OCI-LY1 (cell line): ENCODE data around the gene TTC27.

Experiments
- H2AFZ ChIP-seq: fragments of 200-600 bp; sonication (generic), shearing (Covaris generic); 2 replicates; pipeline ENCODE4 v1.6.0; 2014; ENCODE audit warnings: antibody characterized with exemption, mild to moderate bottlenecking, low read length
- H3F3A ChIP-seq: fragments of 200-600 bp; sonication (generic), shearing (Covaris generic); 2 replicates; pipeline ENCODE4 v1.6.0; 2014; ENCODE audit warnings: mild to moderate bottlenecking, antibody characterized with exemption, low read length, moderate library complexity; ENCODE audit not compliant: insufficient read depth
- H3K27ac ChIP-seq: fragments of 200-600 bp; sonication (generic); 2 replicates; pipeline ENCODE4 v1.5.1; 2014; ENCODE audit warnings: low read length, mixed run types, mild to moderate bottlenecking, low read depth; ENCODE audit not compliant: poor library complexity, severe bottlenecking
- H3K27me3 ChIP-seq: fragments of 200-600 bp; sonication (generic); 2 replicates; pipeline ENCODE4 v1.6.0; 2014; ENCODE audit warnings: antibody characterized with exemption, mild to moderate bottlenecking, low read length, moderate library complexity; ENCODE audit not compliant: insufficient read depth
- H3K36me3 ChIP-seq: fragments of 200-600 bp; sonication (generic); 2 replicates; pipeline ENCODE4 v1.6.1; 2014; ENCODE audit warnings: mild to moderate bottlenecking, antibody characterized with exemption, low read length, moderate library complexity, mixed read lengths; ENCODE audit not compliant: insufficient read depth
- H3K4me1 ChIP-seq: fragments of 200-600 bp; sonication (generic); 2 replicates; pipeline ENCODE4 v1.5.1; 2014; ENCODE audit warnings: mild to moderate bottlenecking, low read length, moderate library complexity; ENCODE audit not compliant: insufficient read depth, severe bottlenecking
- H3K4me2 ChIP-seq: fragments of 200-600 bp; sonication (generic), shearing (Covaris generic); 2 replicates; pipeline ENCODE4 v1.6.1; 2014; ENCODE audit warnings: low read length
- H3K4me3 ChIP-seq: fragments of 200-600 bp; sonication (generic); 2 replicates; pipeline ENCODE4 v1.5.1; 2014; ENCODE audit warnings: low read length, low read depth, mild to moderate bottlenecking, mixed read lengths; ENCODE audit not compliant: poor library complexity, severe bottlenecking
- H3K79me2 ChIP-seq: fragments of 200-600 bp; shearing (Covaris generic); 2 replicates; pipeline ENCODE4 v1.6.1; 2016; ENCODE audit warnings: mixed run types, low read length, mixed read lengths; ENCODE audit not compliant: insufficient read depth
- H3K9ac ChIP-seq: fragments of 200-600 bp; sonication (generic), shearing (Covaris generic); 2 replicates; pipeline ENCODE4 v1.6.1; 2014; ENCODE audit warnings: mild to moderate bottlenecking, low read length, mixed read lengths
- H3K9me2 ChIP-seq: fragments of 200-600 bp; sonication (generic), shearing (Covaris generic); 2 replicates; pipeline ENCODE4 v1.6.1; 2014; ENCODE audit warnings: low read depth, mild to moderate bottlenecking, low read length, mixed read lengths
- H3K9me3 ChIP-seq: fragments of 200-600 bp; shearing (Covaris generic); 2 replicates; pipeline ENCODE4 v1.6.1; 2014; ENCODE audit warnings: low read length, mixed read lengths
- H4K20me1 ChIP-seq: fragments of 200-600 bp; sonication (generic), shearing (Covaris generic); 2 replicates; pipeline ENCODE4 v1.6.0; 2016; ENCODE audit warnings: mild to moderate bottlenecking, low read length; ENCODE audit not compliant: insufficient read depth
- EZH2 ChIP-seq: fragments of 200-600 bp; sonication (generic), shearing (Covaris generic); IDR thresholded peaks from 2 replicates; pipeline ENCODE4 v1.8.0; 2017; ENCODE audit warnings: borderline replicate concordance, mixed run types, mild to moderate bottlenecking, antibody characterized with exemption, low read length, moderate library complexity, mixed read lengths
- TF ChIP-seq, protein P1 (sequence below): fragments of 200-600 bp; sonication (generic), shearing (Covaris generic); IDR thresholded peaks from 2 replicates; pipeline ENCODE4 v1.5.1; 2017; ENCODE audit warnings: mild to moderate bottlenecking, antibody characterized with exemption, low read length, moderate library complexity, mixed read lengths

TTC27 gene

DNA sequence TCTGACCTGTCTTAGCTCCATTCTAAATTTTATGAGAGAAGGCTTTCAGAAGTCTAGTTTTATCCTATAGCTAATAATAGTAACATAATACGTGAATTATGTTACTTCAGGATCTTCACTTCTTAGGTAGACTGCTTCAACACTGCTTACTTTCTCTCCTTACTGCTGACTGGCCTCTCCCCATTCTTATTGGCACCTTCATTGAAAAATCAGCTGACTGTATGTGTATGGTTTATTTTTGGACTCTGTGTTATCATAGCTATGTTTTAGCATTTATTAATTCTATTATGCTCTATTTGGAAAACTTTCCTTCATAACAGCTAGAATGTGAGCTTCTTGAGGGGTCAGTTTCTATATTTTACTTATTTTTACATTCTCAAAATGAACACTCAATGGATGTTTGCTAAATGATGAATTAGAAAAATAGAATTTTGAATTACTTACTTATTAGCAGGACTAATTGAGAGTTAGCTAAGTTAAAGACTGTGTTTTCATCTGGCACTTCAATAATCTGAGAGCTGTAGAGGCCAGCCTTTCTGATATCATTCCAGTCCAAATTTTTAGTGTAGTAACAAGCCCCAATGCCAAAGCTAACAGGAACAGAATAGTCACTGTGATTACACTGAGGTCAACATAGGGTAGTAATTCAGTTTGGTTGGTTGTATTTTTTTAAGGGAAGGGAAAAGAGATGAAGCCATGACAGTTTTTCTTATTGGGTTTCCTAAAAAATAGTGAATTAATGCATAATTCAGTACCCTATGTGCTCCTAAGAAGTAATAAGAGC lies 92.3 kb downstream of the TTC27 start:
- Histone ChIP-seq H3K36me3 (peaks cover 8% of the 10 kb centered on the region; the same call in 1 of the 2 replicates), H3K4me3 (no peak overlapping the region), H3K27ac (no peak overlapping the region), H4K20me1 (no peaks in the 10 kb centered on the region), H3K9me2 (no peaks in the 10 kb centered on the region), H3K9me3 (0 out of 2 replicates have a peak, but pooled peaks cover 5% of the 10 kb centered on the region), H3K4me1 (peaks cover 6% of the 10 kb centered on the region), H3K27me3 (no peaks in the 10 kb centered on the region), H3K9ac (no peak overlapping the region), H3K79me2 (no peaks in the 10 kb centered on the region), H2AFZ (no peak overlapping the region), H3K4me2 (no peak overlapping the region), H3F3A (no peaks in the 10 kb centered on the region)
- TF ChIP-seq EZH2, result no peak
- TF ChIP-seq, protein P1, sequence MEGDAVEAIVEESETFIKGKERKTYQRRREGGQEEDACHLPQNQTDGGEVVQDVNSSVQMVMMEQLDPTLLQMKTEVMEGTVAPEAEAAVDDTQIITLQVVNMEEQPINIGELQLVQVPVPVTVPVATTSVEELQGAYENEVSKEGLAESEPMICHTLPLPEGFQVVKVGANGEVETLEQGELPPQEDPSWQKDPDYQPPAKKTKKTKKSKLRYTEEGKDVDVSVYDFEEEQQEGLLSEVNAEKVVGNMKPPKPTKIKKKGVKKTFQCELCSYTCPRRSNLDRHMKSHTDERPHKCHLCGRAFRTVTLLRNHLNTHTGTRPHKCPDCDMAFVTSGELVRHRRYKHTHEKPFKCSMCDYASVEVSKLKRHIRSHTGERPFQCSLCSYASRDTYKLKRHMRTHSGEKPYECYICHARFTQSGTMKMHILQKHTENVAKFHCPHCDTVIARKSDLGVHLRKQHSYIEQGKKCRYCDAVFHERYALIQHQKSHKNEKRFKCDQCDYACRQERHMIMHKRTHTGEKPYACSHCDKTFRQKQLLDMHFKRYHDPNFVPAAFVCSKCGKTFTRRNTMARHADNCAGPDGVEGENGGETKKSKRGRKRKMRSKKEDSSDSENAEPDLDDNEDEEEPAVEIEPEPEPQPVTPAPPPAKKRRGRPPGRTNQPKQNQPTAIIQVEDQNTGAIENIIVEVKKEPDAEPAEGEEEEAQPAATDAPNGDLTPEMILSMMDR, result no peak

DNA sequence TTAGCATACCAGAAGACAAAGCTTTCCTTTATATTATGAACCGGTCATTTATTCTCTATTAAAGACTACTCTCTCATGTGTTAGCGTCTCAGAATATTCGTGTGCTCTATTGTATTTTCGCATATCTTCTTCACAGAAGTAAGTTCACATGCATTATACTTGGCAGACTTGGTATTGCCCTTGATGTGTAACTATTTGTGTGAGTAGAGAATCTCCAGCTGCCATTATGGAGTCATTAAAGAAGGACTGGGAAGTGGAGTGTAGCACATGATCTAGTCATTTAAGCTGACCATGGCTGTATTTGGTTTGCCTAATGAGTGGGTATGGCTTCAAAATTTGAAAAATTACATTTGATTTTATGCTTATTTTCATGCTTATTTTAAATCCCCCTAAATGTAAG lies 92.9 kb downstream of the TTC27 start:
- no peaks in the 10 kb centered on the region for H3K27me3 ChIP-seq
- H3K4me2 ChIP-seq, result no peak overlapping the region
- no peak overlapping the region for H3K9ac ChIP-seq
- H3K4me1 ChIP-seq, result no peaks in the 10 kb centered on the region
- H3K9me3 ChIP-seq, result 0 out of 2 replicates have a peak, but pooled peaks cover 5% of the 10 kb centered on the region
- no peaks in the 10 kb centered on the region for H4K20me1 ChIP-seq
- H2AFZ ChIP-seq, result no peak overlapping the region
- H3K9me2 ChIP-seq, result no peaks in the 10 kb centered on the region
- no peaks in the 10 kb centered on the region for H3K79me2 ChIP-seq
- no peak overlapping the region for H3K4me3 ChIP-seq
- H3K27ac ChIP-seq, result no peak overlapping the region
- TF ChIP-seq, protein P1, result no peak
- TF ChIP-seq EZH2, result no peak
- no peaks in the 10 kb centered on the region for H3F3A ChIP-seq
- peaks cover 11% of the 10 kb centered on the region for H3K36me3 ChIP-seq

DNA sequence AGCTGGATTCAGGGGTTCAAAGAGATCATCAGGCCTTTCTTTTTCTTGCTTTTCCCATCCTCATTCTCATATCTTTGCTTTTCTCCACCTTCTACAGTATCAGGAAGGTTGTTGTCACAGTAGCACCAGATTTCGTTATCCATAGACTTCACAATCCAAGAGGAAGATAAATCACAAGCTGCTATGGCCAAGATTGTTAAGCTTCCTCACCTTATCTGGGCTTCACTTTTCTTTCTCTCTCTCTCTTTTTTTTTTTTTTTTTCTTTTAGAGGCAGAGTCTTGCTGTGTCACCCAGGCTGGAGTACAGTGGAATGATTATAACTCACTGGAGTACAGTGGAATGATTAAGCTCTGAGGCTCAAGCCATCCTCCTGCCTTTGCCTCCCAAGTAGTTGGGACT lies 93.5 kb downstream of the TTC27 start:
- no peak for TF ChIP-seq EZH2
- TF ChIP-seq, protein P1, result no peak
- Histone ChIP-seq H3K4me1 (no peaks in the 10 kb centered on the region), H3K9me3 (0 out of 2 replicates have a peak, but pooled peaks cover 5% of the 10 kb centered on the region)

More for the DNA sequence above, 93.5 kb downstream of the TTC27 start:
- H3K4me2 ChIP-seq, result no peak overlapping the region
- H3K79me2 ChIP-seq, result no peaks in the 10 kb centered on the region
- peaks cover 14% of the 10 kb centered on the region for H3K36me3 ChIP-seq
- no peak overlapping the region for H2AFZ ChIP-seq
- no peak overlapping the region for H3K4me3 ChIP-seq
- H3F3A ChIP-seq, result no peaks in the 10 kb centered on the region
- H4K20me1 ChIP-seq, result no peaks in the 10 kb centered on the region
- H3K9me2 ChIP-seq, result no peaks in the 10 kb centered on the region
- no peak overlapping the region for H3K9ac ChIP-seq
- no peak overlapping the region for H3K27ac ChIP-seq
- H3K27me3 ChIP-seq, result no peaks in the 10 kb centered on the region
